Neural cell (in vitro differentiated cells): Measurements from ENCODE around the gene MRPL10. TPM values are rescaled to one million over a fixed set of nuclear protein-coding genes. Genes with fewer than 3 reads are reported as not detected.

Experiments
- H2AFZ ChIP-seq: fragments of 200-600, 300-800 bp; sonication (generic), shearing (Covaris generic); 2 replicates; pipeline ENCODE4 v1.6.0; 2014; ENCODE audit warnings: low read depth, mild to moderate bottlenecking, antibody characterized with exemption, low read length, moderate library complexity
- H3F3A ChIP-seq: fragments of 200-600 bp; shearing (Covaris generic); 2 replicates; pipeline ENCODE4 v1.6.1; 2016; ENCODE audit warnings: mild to moderate bottlenecking, moderate library complexity, mixed read lengths, antibody characterized with exemption, low read length; ENCODE audit not compliant: insufficient read depth, poor library complexity, severe bottlenecking
- H3K27ac ChIP-seq: fragments of 200-600, 300-800 bp; sonication (generic), shearing (Covaris generic); 2 replicates; pipeline ENCODE4 v1.5.1; 2014; ENCODE audit warnings: mild to moderate bottlenecking, low read length, moderate library complexity
- H3K27me3 ChIP-seq: fragments of 300-800, 200-600 bp; sonication (generic), shearing (Covaris generic); 2 replicates; pipeline ENCODE4 v1.6.0; 2014; ENCODE audit warnings: mild to moderate bottlenecking, low read depth, low read length, moderate library complexity; ENCODE audit not compliant: insufficient read depth
- H3K36me3 ChIP-seq: fragments of 300-800, 200-600 bp; sonication (generic), shearing (Covaris generic); 2 replicates; pipeline ENCODE4 v1.5.1; 2014; ENCODE audit warnings: mild to moderate bottlenecking, antibody characterized with exemption, low read length, moderate library complexity; ENCODE audit not compliant: insufficient read depth
- H3K4me2 ChIP-seq: fragments of 300-800, 200-600 bp; sonication (generic), shearing (Covaris generic); 2 replicates; pipeline ENCODE4 v1.6.0; 2014; ENCODE audit warnings: mild to moderate bottlenecking, low read length
- H3K4me3 ChIP-seq: fragments of 300-800, 200-600 bp; sonication (generic), shearing (Covaris generic); 2 replicates; pipeline ENCODE4 v1.5.1; 2014; ENCODE audit warnings: mild to moderate bottlenecking, low read length, moderate library complexity
- H3K79me2 ChIP-seq: fragments of 200-600 bp; shearing (Covaris generic); replicated peaks from 2 replicates; pipeline ENCODE4 v1.6.0; 2014; ENCODE audit warnings: mild to moderate bottlenecking, low read length, moderate library complexity; ENCODE audit not compliant: insufficient read depth
- H3K9ac ChIP-seq: fragments of 300-800, 200-600 bp; sonication (generic), shearing (Covaris generic); 2 replicates; pipeline ENCODE4 v1.6.1; 2016; ENCODE audit warnings: mild to moderate bottlenecking, low read length, mixed read lengths
- H3K9me2 ChIP-seq: fragments of 200-600 bp; shearing (Covaris generic); 2 replicates; pipeline ENCODE4 v1.6.1; 2016; ENCODE audit warnings: mild to moderate bottlenecking, low read length, mixed read lengths; ENCODE audit not compliant: insufficient read depth
- H3K9me3 ChIP-seq: fragments of 200-600, 300-800 bp; sonication (generic), shearing (Covaris generic); 2 replicates; pipeline ENCODE4 v1.6.1; 2016; ENCODE audit warnings: mild to moderate bottlenecking, mixed run types, low read length, moderate library complexity, mixed read lengths
- H4K20me1 ChIP-seq: fragments of 200-600 bp; shearing (Covaris generic); 2 replicates; pipeline ENCODE4 v1.6.1; 2016; ENCODE audit warnings: mild to moderate bottlenecking, mixed run types; ENCODE audit not compliant: insufficient read depth
- CTCF ChIP-seq: fragments of 450-650 bp; IDR thresholded peaks from 2 replicates; pipeline ENCODE4 v1.5.1; 2014; ENCODE audit warnings: antibody characterized with exemption, mild to moderate bottlenecking, moderate library complexity; ENCODE audit not compliant: poor library complexity, severe bottlenecking
- EP300 ChIP-seq: fragments of 450-650 bp; conservative IDR thresholded peaks from 2 replicates; pipeline ENCODE4 v1.6.1; 2014; ENCODE audit warnings: antibody characterized with exemption, mild to moderate bottlenecking, moderate library complexity; ENCODE audit not compliant: poor library complexity, severe bottlenecking
- EZH2 ChIP-seq: fragments of 200-600, 300-800 bp; shearing (Covaris generic), sonication (generic); IDR thresholded peaks from 2 replicates; pipeline ENCODE4 v1.6.1; 2014; ENCODE audit warnings: antibody characterized with exemption, low read length, borderline replicate concordance, mild to moderate bottlenecking; ENCODE audit not compliant: insufficient read depth, poor library complexity, severe bottlenecking
- MXI1 ChIP-seq: fragments of 450-650 bp; conservative IDR thresholded peaks from 2 replicates; pipeline ENCODE4 v1.6.1; 2014; ENCODE audit warnings: antibody characterized with exemption, mild to moderate bottlenecking; ENCODE audit not compliant: poor library complexity, severe bottlenecking
- POLR2AphosphoS5 ChIP-seq: IDR thresholded peaks from 2 replicates; pipeline ENCODE4 v1.6.1; 2012
- RAD21 ChIP-seq: fragments of 450-650 bp; conservative IDR thresholded peaks from 2 replicates; pipeline ENCODE4 v1.6.1; 2014; ENCODE audit warnings: antibody characterized with exemption, mild to moderate bottlenecking, moderate library complexity
- REST ChIP-seq: IDR thresholded peaks from 2 replicates; pipeline ENCODE4 v1.6.1; 2012; ENCODE audit warnings: borderline replicate concordance
- SMC3 ChIP-seq: fragments of 450-650 bp; conservative IDR thresholded peaks from 2 replicates; pipeline ENCODE4 v1.6.1; 2014; ENCODE audit warnings: antibody characterized with exemption, mild to moderate bottlenecking, moderate library complexity; ENCODE audit not compliant: poor library complexity
- TAF1 ChIP-seq: IDR thresholded peaks from 2 replicates; pipeline ENCODE4 v1.6.1; 2012; ENCODE audit warnings: low read depth
- polyA plus RNA-seq: library from polyadenylated mRNA; depleted of rRNA; stranded (reverse); fragments of >200 nt; gene quantifications from 2 replicates; pipeline ENCODE4 v1.2.3, GENCODE V29; 2014

The MRPL10 gene
- polyA plus RNA-seq, 1 donor from 2014 or later: 34.2 TPM

GRCh38 chr17:47808036-47808829 is 23.1 kb downstream of the MRPL10 start:
- TF ChIP-seq REST: no peak
- no peak for TF ChIP-seq POLR2AphosphoS5
- no peak for TF ChIP-seq CTCF
- TF ChIP-seq TAF1: no peak
- no peak for TF ChIP-seq SMC3
- H3F3A ChIP-seq: no peaks in the 10 kb centered on the region
- no peaks in the 10 kb centered on the region for H4K20me1 ChIP-seq
- H3K9ac ChIP-seq: no peak overlapping the region
- H3K36me3 ChIP-seq: no peaks in the 10 kb centered on the region
- no peak overlapping the region for H3K4me3 ChIP-seq
- H3K9me2 ChIP-seq: no peaks in the 10 kb centered on the region
- no peaks in the 10 kb centered on the region for H3K9me3 ChIP-seq
- no peaks in the 10 kb centered on the region for H3K79me2 ChIP-seq
- no peak overlapping the region for H3K27ac ChIP-seq
- H3K27me3 ChIP-seq: no peaks in the 10 kb centered on the region
- H3K4me2 ChIP-seq: no peak overlapping the region
- H2AFZ ChIP-seq: no peak overlapping the region

GRCh38 chr17:47807421-47807820 is 23.9 kb downstream of the MRPL10 start:
- H3K27me3 ChIP-seq: no peaks in the 10 kb centered on the region
- no peak overlapping the region for H2AFZ ChIP-seq
- H3K27ac ChIP-seq: no peak overlapping the region
- no peaks in the 10 kb centered on the region for H3K79me2 ChIP-seq
- TF ChIP-seq RAD21: no peak
- no peak for TF ChIP-seq EP300
- TF ChIP-seq POLR2AphosphoS5: no peak
- TF ChIP-seq EZH2: no peak
- TF ChIP-seq CTCF: no peak
- TF ChIP-seq MXI1: no peak
- no peak for TF ChIP-seq TAF1
- TF ChIP-seq SMC3: no peak
- no peak for TF ChIP-seq REST
- H3K4me2 ChIP-seq: no peak overlapping the region
- H3K36me3 ChIP-seq: no peaks in the 10 kb centered on the region
- no peaks in the 10 kb centered on the region for H3F3A ChIP-seq
- H3K4me3 ChIP-seq: no peak overlapping the region
- no peak overlapping the region for H3K9ac ChIP-seq
- no peaks in the 10 kb centered on the region for H3K9me3 ChIP-seq
- H4K20me1 ChIP-seq: no peaks in the 10 kb centered on the region
- no peaks in the 10 kb centered on the region for H3K9me2 ChIP-seq
